KOPT-K1 (cell line): ENCODE results near the gene CYP8B1.

Source experiments
- H3K27ac ChIP-seq: fragments of 200-600 bp; sonication (generic); 2 replicates; pipeline ENCODE4 v1.5.1; 2016; ENCODE audit warnings: antibody characterized with exemption, mild to moderate bottlenecking, low read depth, low read length; ENCODE audit not compliant: poor library complexity, severe bottlenecking
- H3K36me3 ChIP-seq: fragments of 200-600 bp; sonication (generic); 2 replicates; pipeline ENCODE4 v1.5.1; 2017; ENCODE audit warnings: antibody characterized with exemption, mild to moderate bottlenecking, low read length, moderate library complexity; ENCODE audit not compliant: insufficient read depth
- H3K9me3 ChIP-seq: fragments of 200-600 bp; sonication (generic); 2 replicates; pipeline ENCODE4 v1.5.1; 2017; ENCODE audit warnings: antibody characterized with exemption, low read length, mild to moderate bottlenecking; ENCODE audit not compliant: insufficient read depth, poor library complexity, severe bottlenecking

The CYP8B1 gene

DNA sequence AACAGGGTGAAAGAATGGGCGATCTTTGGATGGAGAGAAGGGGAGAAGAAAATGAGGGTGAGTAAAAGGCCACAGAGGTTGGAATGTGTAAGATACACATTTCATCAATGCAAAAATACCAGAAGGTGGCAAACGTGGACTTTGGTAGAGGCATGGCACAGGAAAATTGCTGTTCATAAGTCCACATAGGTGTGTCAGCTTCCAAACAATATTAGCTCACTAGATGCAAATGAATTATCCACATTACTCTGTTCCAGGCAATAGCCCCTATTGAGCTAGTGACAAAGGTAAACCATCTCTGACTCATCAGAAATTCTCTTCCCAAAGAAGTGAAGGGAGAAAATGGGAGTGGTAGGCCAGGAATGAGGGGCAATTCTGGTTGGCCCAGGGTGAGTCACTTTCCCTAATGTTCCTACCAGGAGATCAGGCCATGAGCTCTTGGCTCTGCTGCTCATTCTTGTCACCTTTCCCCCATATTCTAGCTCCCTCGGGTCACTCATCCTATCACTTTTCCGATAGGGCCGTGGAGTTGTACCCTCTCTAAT lies 46.5 kb downstream of the CYP8B1 start:
- H3K27ac ChIP-seq = no peak overlapping the region
- no peaks in the 10 kb centered on the region for H3K9me3 ChIP-seq
- H3K36me3 ChIP-seq = no peaks in the 10 kb centered on the region

DNA sequence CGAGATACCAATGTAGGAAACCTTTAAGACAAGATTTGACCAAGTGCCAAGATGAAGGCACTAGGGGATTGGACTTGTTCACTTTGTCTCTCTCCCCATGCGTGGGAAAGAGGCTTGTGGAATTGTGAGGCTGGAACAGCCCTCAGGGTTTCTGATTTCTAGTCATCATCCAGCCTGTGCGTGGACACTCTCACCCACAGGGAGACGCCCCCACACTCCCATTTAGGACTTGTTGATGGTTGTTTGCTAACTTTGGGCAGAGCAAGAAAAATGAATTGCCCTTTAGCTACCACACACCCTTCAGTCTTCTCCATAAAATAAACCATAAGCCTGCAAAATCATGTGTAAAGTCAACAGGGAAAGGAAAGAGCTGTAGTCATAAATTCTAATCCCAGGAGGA lies 48.0 kb downstream of the CYP8B1 start:
- no peak overlapping the region for H3K27ac ChIP-seq
- no peaks in the 10 kb centered on the region for H3K36me3 ChIP-seq
- no peaks in the 10 kb centered on the region for H3K9me3 ChIP-seq

DNA sequence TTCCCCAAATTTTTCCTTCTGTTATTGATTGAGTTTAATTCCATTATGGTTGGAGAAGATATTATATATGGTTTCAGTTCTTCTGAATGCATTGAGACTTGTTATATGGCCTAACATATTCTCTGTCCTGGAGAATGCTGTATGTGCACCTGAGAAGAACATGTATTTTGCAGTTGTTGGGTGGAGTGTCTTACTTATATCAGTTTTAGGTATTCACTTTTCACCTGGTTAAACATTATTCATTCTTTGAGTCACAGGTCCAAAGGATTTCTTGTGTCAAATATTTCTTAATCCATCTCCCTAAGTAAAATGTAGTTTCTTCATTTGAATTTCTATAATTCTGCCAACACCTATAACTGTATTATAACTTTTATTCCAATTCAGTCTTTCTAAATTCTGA lies 48.7 kb downstream of the CYP8B1 start:
- Histone ChIP-seq H3K36me3 (no peaks in the 10 kb centered on the region), H3K27ac (no peak overlapping the region), H3K9me3 (no peaks in the 10 kb centered on the region)

DNA sequence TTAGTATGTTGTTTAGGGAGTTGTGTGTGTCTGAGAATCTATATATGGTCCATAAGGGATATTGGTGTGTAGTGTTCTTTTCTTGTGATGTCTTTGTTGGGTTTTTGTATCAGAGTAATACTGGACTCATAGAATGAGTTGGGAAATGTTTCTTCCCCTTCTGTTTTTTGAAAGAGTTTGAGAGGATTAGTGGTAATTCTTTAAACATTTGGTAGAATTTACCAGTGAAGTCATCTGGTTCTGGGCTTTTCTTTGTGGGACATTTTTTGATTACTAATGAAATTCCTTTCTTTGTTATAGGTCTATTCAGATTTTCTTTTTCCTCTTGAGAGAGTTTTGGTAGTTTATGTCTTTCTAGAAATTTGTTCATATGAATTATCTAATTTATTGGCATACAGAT lies 49.5 kb downstream of the CYP8B1 start:
- no peak overlapping the region for H3K27ac ChIP-seq
- H3K36me3 ChIP-seq = no peaks in the 10 kb centered on the region
- H3K9me3 ChIP-seq = no peaks in the 10 kb centered on the region

DNA sequence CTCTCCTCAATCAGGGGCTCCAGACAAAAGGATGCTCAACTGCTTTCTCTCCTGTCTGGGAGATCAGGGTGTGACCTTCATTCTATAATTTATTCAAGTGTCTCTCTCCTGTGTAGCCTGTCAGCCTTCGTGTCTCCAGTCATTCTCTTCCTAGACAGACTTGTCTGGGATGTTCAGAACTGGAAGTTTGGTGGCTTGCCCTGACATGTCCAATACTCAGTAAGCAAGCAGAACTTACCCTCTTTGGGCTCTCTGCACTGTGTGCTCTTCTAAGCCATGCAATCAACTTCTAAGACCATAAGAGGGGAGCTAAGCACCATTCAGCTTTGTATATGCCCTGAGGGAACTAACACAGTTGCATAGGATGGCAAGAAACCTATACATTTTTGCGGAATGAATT lies 52.3 kb downstream of the CYP8B1 start:
- Histone ChIP-seq H3K36me3 (no peaks in the 10 kb centered on the region), H3K9me3 (no peaks in the 10 kb centered on the region), H3K27ac (no peak overlapping the region)

DNA sequence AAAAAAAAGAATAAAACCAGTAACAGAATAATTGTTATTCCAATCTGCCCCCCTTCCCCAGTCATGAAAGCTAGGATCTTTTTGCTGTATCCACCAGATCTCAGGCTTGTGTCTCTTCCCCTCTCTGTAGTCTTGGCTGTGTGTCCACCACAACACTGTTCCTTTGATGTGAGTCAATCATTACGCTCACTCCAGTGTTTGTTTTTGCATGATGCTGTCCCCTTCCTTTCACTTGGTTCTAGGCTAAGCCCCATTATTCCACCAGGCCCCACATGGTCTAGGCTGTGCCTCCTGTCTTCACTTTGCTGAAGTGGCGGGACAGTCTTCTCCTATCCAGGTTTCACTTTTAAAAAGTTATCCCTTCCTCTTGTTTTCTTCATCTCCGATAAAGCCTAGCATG lies 52.9 kb downstream of the CYP8B1 start:
- H3K27ac ChIP-seq = no peak overlapping the region
- no peaks in the 10 kb centered on the region for H3K9me3 ChIP-seq
- H3K36me3 ChIP-seq = no peaks in the 10 kb centered on the region
